T-helper 1 cell treated with Interleukin-12 subunit alpha and Interleukin-12 subunit beta and Interleukin-4 antibody, amounts not matched to agents 30 ng/mL and 1 ng/mL, for 36 hours (primary cell): Measurements from ENCODE around the gene APOL6. TPM values are rescaled to one million over a fixed set of nuclear protein-coding genes. Genes with fewer than 3 reads are reported as not detected.

Experiments
- intact Hi-C: fragments of 100-400 bp; cut with micrococcal nuclease; formaldehyde crosslinking; loops from one replicate; pipeline ENCODE4 v1.15.1; 2024
- total RNA-seq: library from RNA; stranded (reverse); gene quantifications from 2 replicates; pipeline ENCODE4 v1.2.3, GENCODE V29; 2022

APOL6 gene
- total RNA-seq, 1 donor from 2014 or later, result 105 TPM

DNA sequence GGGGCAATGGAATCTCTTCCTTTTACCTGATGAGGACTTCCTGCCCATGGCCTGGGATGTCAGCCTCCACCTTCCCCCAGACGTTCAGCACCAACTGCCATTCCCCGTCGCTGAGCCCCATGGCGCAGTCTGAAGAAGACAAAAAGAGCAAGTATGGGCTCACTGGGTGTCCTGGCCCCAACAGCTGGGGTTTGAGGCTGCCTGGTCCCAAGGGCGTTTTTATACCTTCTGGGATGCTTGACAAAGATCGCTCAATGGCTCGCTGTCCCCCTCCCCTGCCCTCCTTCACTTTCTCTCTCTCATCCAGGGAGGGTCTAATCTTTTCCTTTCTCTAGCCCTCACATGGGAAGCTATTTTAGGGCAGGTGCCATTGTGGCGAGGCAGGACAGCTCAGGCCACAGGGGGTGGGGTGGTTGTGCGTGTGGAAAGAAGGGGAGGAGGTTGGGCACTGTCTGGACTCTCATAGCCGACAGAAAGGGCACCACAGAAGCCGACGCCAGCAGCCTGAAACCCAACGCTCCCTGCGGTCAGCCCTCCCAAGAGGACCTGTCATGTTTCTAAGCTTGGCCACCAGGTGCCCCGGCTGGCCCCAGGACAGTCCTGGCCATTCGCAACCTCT lies 31.0 kb upstream of the APOL6 start, which contains the start of gene MB:
MB (minus strand) TSS at position 193 of the 619 bp plus-strand sequence; CDS start at position 121, 72 bp downstream.
- intact Hi-C loops, result no loop called here

DNA sequence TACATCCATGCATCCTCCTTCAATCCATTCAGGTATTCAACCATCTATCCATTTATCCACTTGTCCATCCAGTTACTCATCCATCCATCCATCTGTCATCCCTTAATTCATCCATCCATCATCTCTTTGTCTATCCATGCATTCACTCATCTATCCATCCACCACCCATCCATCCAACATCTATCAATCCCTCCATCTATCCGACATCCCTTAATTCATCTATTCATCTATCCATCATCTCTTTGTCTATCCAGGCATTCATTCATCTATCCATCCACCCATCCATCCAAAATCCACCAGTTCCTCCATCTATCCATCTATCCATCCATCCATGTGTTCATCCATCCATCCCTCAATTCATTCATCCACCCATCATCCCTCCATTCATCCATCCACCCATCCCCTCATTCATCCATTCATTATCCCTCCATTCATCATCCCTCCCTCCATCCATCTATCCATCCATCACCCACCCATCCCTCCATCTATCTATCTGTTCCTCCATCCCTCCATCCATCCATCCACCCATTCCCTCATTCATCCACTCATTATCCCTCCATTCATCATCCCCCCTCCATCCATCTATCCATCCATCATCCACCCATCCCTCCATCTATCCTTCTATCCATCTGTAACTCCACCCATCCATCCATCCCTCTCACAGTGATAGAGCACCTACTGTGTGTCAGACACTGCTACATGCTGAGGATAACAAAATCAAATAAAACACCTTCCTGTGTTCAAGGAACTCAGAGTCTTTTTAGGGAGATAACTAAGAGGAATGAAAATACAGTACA lies 29.6 kb upstream of the APOL6 start:
- intact Hi-C loops, result no loop called here

DNA sequence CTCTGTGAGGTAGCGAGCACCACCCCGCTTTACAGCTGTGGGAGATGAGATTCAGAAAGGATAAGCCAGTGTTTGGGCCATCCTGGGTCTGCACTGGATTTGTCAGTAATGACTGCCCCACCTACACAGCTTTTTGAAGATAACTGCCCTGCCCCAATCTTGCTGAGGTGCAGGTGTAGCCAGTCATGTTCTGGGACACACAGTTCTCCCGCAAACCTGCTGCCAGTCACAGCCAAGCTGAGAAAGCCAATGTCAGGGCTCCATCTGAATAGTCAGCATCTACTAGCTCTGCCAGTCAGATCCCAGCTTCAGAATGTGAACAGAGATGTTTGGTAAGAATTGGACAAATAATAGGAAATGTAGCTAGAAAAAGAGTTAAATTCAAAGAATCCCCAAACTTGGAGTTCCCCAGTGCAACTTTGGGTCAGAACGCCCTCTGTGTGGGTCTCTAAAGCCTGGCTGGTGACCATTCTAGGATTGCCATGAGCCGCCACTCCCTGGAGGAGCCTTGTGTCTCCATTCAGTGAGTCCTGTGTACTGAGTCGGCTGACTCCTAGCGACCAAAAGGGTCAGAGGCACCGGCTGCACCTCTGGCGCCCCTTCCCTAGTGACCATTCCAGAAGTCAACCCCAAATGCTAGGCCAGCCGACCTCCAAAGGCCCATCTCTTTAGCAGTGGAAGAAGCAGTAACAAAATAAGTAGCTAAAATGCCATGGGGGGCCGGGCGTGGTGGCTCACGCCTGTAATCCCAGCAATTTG lies 28.7 kb upstream of the APOL6 start:
- intact Hi-C loops, result no loop called here

DNA sequence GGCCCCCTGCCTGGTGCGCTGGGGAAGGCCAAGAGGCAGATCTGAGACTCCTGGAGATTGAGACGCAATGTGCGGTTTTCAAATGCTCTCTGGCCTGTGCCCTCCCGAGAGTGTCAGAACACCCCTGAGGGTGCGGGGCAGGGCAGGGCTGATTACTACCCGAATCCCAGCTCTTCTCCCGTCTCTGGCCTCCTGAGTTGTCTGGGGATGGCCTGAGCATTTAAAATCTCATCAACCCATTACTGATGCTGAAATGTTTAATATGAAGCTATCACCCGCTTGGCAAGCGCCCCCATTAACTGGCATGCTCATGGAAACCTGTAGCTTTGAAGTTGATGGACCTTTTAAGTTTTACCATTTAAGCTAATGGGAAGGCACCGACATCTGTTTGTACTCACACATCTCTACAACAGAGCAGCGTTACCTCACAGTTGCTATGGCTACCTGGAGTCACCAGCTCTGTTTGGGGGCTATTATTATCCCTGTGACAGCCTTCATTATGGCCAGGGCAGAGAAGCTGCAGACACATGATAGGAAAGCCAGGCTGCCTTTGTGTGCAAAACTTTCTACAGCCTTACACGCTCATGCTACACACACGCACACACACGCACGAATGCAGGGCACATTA lies 27.5 kb upstream of the APOL6 start:
- intact Hi-C loops, result no loop called here

DNA sequence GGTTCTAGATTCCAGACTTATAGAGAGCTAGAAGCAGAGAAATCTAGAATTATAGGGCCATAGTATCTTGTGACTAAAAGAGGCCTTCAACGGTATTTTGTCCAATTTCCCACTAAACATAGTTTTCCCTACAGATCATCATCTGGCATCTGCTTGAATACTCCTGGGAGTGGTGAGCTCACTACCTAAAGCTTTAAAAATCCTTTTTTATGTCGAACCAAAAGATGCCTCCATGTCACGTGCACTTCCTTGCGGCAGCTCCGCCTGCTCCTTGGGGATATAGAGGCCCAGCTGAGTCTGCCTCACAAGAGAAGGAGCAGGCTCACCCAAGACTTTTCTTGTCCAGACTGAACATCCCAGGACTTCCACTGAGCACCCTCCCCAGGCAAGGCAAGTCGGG lies 26.8 kb upstream of the APOL6 start:
- intact Hi-C loops, result no loop called here

DNA sequence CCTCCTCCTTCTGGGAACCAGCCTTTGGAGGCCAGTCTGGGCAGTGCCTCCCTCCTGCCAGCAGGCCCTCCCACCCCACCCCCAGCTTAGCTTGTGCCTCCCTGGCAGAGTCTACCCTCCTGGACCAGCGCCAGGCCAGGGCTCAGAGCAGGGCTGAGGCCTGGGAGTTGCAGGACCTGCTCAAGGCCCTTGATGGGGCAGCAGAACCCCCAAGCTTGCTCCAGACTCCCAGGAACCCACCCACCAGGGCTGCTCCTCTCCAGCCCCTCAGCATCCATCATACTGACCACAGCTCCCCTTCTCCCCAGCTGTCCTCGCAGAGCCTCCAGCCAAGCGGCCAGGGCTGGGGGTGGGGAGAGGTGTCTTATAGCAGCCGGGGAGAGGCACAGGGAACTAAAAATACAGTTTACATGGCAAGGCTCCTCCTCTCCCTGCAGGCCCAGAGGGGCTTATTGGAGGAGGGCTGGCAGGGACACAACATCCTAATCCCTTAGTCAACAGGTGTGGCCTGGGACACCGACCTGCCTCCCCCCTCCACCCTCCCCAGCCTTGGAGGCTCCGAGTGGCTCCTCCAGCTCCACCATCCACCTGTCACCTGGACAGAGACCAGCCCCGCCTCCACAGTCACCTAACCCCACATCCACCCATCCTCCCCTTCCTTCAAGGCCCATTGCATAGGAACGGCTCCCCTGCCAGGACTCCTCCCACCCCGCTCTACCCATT lies 25.9 kb upstream of the APOL6 start:
- intact Hi-C loops, result no loop called here

DNA sequence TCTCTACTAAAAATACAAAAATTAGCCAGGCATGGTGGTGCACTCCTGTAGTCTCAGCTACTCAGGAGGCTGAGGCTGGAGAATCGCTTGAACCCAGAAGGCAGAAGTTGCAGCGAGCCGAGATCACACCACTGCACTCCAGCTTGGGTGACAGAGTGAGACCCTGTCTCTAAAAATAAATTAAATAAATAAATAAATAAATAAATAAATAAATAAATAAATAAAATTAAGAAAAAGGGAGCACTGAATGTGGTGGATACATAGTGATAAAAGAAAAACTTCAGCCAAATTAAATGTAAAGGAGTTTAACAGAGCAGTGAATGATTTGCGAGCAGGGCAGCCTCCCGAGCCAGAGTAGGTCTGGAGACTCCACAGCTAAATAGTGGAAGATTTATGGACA lies 24.4 kb upstream of the APOL6 start:
- intact Hi-C loops, result loop anchor here (1.0 kb wide), 5 partner anchors 41 to 500 kb away; no protein-coding TSS in a partner anchor

DNA sequence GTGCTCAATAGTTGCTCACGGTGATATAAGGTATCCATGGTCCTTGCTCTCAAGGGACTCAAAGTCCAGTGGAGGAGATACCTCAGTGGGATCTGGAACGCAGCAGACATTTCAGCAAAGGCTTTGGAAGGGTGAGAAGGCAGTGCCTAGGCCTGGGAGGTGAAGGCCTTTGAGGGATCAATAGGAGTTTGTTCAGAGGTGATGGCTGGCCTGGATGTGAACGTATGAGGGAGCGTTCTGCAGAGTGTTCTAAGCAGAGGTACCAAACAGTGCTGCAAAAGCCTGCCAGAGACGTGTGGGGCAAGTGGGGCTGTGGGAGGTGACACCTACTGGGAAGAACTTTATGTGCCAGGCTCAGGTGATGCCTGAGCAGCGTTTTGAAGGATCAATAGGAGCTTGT lies 23.7 kb upstream of the APOL6 start:
- intact Hi-C loops, result no loop called here

DNA sequence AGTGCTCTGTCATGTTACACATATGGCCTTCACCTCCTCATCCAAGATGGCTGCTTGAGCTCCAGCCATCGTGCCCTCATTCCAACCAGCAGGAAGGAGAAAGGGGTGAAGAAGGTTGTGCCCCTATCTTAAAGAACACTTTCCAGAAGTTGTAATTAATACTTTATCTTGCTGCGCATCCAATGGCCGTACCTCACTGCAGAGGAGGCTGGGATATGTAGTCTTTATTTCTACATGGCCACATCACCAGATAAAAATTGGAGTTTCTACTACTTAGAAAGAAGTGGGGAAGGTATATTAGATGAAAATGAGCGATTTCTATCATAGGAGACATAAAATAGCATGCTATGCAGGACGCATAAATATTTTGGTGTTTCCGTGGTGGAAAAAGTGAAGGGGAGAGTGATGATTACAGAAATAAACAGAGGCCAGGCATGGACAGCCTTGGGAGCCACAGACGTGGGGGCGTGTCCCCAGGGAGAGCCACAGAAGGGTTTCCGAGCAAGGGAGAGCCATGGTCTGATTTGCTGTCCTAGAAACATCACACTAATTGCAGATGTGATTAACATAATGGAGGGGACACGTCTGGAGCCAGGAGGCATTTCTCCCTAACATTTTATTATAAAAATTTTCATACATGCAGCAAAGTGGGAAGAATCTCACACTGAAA lies 22.3 kb upstream of the APOL6 start:
- intact Hi-C loops, result loop anchor here (5.0 kb wide), 2 partner anchors 216 to 441 kb away; no protein-coding TSS in a partner anchor

GRCh38 chr22:35627267-35628041 lies 20.8 kb upstream of the APOL6 start:
- intact Hi-C loops, result loop anchor here (1.0 to 5.0 kb wide), 4 partner anchors 215 to 497 kb away; no protein-coding TSS in a partner anchor

GRCh38 chr22:35628732-35629131 lies 19.5 kb upstream of the APOL6 start:
- intact Hi-C loops, result loop anchor here (5.0 kb wide), 2 partner anchors 214 to 439 kb away; no protein-coding TSS in a partner anchor

- intact Hi-C loops, result loop anchor here (1.0 to 5.0 kb wide), 3 partner anchors 19 to 438 kb away; partner anchors contain the start of gene APOL6
Observed at GRCh38 chr22:35629406-35630216, 18.6 kb upstream of the APOL6 start.

DNA sequence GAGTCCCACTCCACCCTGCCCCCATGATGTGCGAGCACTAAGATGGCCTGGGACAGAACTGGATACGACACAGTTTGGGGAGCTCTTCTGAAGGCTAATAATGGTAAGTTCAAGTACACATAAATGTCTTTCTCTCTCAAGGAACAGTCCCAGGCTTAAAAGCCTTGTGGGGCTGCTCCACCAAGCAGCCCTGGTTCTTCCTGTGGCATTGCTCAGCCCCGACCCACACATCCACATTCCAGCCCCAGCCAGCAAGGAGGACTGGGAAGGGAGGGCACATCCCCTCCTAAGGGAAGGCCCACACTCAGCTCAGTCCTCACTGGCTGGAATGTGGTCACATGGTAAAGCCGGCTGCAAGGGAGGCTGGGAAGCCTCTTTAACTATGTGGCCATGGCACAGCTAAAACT lies 17.9 kb upstream of the APOL6 start:
- intact Hi-C loops, result loop anchor here (1.0 kb wide), 1 partner anchor 18 kb away; the partner anchor contains the start of gene APOL6

DNA sequence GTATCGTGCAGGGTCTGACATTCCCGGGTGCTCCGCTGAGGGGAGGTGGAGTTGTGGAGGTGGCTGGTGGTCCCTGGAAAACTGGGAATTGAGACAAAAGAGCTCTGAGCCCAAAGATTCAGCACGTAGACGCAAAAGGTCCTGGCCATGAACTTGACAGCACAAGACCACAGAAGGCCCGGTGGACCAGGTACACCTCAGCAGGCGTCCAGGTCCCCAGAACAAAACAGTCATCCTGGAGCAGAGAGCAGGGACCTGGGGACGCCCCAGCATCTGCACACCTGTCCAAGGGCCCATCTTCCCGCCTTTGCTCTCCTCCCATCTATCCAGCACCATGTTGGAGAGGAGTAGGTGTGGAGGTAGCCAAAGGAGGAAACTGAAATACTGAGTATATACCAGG lies 17.4 kb upstream of the APOL6 start:
- intact Hi-C loops, result loop anchor here (1.0 kb wide), 1 partner anchor 17 kb away; the partner anchor contains the start of gene APOL6

DNA sequence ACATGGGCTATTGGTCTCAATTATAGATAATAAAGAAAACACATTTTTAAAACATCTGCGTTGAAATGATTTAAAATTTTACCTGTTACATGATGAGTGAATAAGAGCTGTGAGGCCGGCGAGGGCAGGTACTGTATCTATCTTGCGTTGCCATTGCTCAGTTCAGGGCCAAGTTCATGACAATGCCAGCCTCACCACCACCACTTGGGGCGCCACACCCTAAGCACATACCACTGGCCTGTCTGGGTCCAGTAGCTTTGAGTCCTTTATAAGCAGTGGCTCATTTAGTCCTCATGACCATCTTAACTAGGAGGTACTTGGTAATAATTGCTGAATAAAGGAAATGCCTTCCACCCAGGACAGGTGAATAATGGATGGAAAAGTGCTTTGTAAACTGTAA lies 16.6 kb upstream of the APOL6 start:
- intact Hi-C loops, result no loop called here

- intact Hi-C loops, result no loop called here
Observed at GRCh38 chr22:35632935-35633334, 15.3 kb upstream of the APOL6 start.

DNA sequence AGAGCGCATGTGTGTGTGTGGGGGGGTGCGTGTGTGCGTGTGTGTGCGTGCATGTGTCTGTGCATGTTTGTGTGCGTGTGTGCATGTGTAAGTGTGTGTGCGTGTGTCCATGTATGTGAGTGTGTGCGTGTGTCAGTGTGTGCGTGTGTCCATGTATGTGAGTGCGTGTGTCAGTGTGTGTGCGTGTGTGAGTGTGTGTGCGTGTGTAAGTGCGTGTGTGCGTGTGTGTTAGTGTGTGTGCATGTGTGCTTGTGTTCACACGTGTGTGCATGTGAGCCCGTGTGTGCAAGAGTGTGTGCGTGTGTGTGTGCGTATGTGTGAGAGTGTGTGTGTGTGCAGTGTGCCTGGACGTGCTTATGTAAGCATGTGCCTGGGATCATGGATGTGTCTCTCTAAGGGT lies 14.7 kb upstream of the APOL6 start:
- intact Hi-C loops, result no loop called here

DNA sequence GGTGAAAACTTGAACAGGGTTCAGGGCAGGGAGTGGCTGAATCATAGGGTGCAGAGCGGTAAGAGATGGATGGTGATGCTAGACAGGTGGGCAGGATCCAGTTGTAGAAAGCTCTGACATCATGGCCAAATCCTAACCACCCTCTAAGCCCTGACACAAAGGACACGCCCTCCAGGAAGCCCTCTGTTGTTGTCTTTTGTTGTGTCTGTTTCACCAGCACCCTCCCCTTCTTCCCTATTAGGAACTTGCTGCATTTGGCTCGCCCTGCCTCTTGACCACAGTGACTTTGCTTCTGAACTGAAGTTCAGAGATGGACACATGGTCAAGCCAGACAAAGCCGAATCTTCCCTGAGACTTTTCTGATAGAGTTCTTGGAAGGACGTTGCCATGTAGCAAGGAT lies 14.2 kb upstream of the APOL6 start:
- intact Hi-C loops, result no loop called here
